Measurements from ENCODE around the gene NRCAM. TPM values are rescaled to one million over a fixed set of nuclear protein-coding genes. Genes with fewer than 3 reads are reported as not detected.

Gene NRCAM
- total RNA-seq, 1 donor from 2014 or later = 3.3 TPM

GRCh38 chr7:108459922-108460551, 3.8 kb upstream of the NRCAM start:
- peak; percentile 32 to 62 for DNase-seq (ENCODE audit: low read depth in 2 of 2)

GRCh38 chr7:108457871-108458270, 1.6 kb upstream of the NRCAM start:
- no peak for DNase-seq (ENCODE audit: low read depth in 2 of 2)

- no peak for DNase-seq (ENCODE audit: low read depth in 2 of 2)
These were observed 757 bp upstream of the NRCAM start for GRCh38 chr7:108456845-108457540.

GRCh38 chr7:108455551-108455997, 662 bp downstream of the NRCAM start:
- DNase-seq (ENCODE audit: low read depth in 2 of 2) = no peak

- DNase-seq (ENCODE audit: low read depth in 2 of 2) = peak in 1 of 2 donors; percentile 43
These were observed 1.3 kb downstream of the NRCAM start for GRCh38 chr7:108454674-108455550.

- DNase-seq (ENCODE audit: low read depth in 2 of 2) = no peak
These were observed 1.9 kb downstream of the NRCAM start for GRCh38 chr7:108454317-108454673.

- DNase-seq (ENCODE audit: low read depth in 2 of 2) = no peak
These were observed 2.9 kb downstream of the NRCAM start for GRCh38 chr7:108453320-108453719.

GRCh38 chr7:108452707-108453106, 3.5 kb downstream of the NRCAM start:
- peak in 1 of 2 donors; percentile 59 for DNase-seq (ENCODE audit: low read depth in 2 of 2)

GRCh38 chr7:108451296-108451848, 4.9 kb downstream of the NRCAM start:
- peak in 1 of 2 donors; percentile 56 for DNase-seq (ENCODE audit: low read depth in 2 of 2)

GRCh38 chr7:108450160-108450559, 6.1 kb downstream of the NRCAM start:
- no peak for DNase-seq (ENCODE audit: low read depth in 2 of 2)

- DNase-seq (ENCODE audit: low read depth in 2 of 2) = no peak
These were observed 6.7 kb downstream of the NRCAM start for GRCh38 chr7:108449521-108449920.

- DNase-seq (ENCODE audit: low read depth in 2 of 2) = no peak
These were observed 7.4 kb downstream of the NRCAM start for GRCh38 chr7:108448584-108449505.

GRCh38 chr7:108442039-108442568, 14.1 kb downstream of the NRCAM start:
- peak in 1 of 2 donors; percentile 59 for DNase-seq (ENCODE audit: low read depth in 2 of 2)

GRCh38 chr7:108441392-108441955, 14.8 kb downstream of the NRCAM start:
- DNase-seq (ENCODE audit: low read depth in 2 of 2) = no peak

GRCh38 chr7:108440613-108441012, 15.6 kb downstream of the NRCAM start:
- DNase-seq (ENCODE audit: low read depth in 2 of 2) = no peak

GRCh38 chr7:108436906-108437305, 19.3 kb downstream of the NRCAM start:
- no peak for DNase-seq (ENCODE audit: low read depth in 2 of 2)

- DNase-seq (ENCODE audit: low read depth in 2 of 2) = peak in 1 of 2 donors; percentile 13
These were observed 22.2 kb downstream of the NRCAM start for GRCh38 chr7:108434010-108434409.

- no peak for DNase-seq (ENCODE audit: low read depth in 2 of 2)
These were observed 25.1 kb downstream of the NRCAM start for GRCh38 chr7:108431099-108431498.

- DNase-seq (ENCODE audit: low read depth in 2 of 2) = peak in 1 of 2 donors; percentile 37
These were observed 25.6 kb downstream of the NRCAM start for GRCh38 chr7:108430664-108431063.

- DNase-seq (ENCODE audit: low read depth in 2 of 2) = no peak
These were observed 28.5 kb downstream of the NRCAM start for GRCh38 chr7:108427766-108428165.
